ENCODE data around the gene CHGA. TPM values are rescaled to one million over a fixed set of nuclear protein-coding genes. Genes with fewer than 3 reads are reported as not detected.

The CHGA gene
- total RNA-seq, 3 donors from 2014 or later = 0.98 to 1.3 TPM; not detected in 1

DNA sequence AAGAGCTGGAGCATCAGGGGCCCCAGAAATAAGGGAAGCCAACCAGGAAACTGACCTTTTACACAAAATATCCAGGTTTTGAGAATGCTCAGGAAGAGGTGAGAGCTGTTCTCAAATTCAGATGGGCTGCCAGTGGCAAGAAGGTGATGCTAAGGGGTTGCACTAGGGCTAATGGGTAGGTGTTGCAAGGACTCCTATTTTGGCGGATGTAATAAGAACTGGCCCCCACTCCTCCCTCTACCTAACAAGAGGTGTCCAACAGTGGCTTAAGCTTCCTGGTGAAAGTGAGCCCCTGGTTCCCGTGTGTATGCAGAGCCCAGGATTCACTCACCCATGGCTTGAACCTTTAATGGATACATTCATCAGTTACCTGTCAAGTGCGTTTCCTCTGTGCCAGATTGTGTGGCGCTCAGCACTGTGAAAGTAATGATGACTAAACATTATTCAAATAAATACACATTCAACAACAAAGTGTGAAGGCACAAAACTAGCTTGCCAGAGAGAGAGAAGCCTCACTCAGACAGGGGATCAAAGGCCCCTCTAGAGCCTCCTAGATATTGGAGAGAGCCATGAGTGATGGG lies 705 bp upstream of the CHGA start:
- Histone ChIP-seq H3K36me3 (no peaks in the 10 kb centered on the region), H3K9me3 (no peaks in the 10 kb centered on the region), H3K4me3 (no peak overlapping the region), H3K27ac (no peak overlapping the region), H3K27me3 (peaks cover 4 to 40% of the 10 kb centered on the region in 2 donors), H3K4me1 (no peaks in the 10 kb centered on the region)
- no peak for TF ChIP-seq POLR2AphosphoS5 (IDR thresholded peaks at IDR 0.05)
- no peak for TF ChIP-seq POLR2A (IDR thresholded peaks at IDR 0.05)
- TF ChIP-seq, protein P1, sequence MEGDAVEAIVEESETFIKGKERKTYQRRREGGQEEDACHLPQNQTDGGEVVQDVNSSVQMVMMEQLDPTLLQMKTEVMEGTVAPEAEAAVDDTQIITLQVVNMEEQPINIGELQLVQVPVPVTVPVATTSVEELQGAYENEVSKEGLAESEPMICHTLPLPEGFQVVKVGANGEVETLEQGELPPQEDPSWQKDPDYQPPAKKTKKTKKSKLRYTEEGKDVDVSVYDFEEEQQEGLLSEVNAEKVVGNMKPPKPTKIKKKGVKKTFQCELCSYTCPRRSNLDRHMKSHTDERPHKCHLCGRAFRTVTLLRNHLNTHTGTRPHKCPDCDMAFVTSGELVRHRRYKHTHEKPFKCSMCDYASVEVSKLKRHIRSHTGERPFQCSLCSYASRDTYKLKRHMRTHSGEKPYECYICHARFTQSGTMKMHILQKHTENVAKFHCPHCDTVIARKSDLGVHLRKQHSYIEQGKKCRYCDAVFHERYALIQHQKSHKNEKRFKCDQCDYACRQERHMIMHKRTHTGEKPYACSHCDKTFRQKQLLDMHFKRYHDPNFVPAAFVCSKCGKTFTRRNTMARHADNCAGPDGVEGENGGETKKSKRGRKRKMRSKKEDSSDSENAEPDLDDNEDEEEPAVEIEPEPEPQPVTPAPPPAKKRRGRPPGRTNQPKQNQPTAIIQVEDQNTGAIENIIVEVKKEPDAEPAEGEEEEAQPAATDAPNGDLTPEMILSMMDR (IDR thresholded peaks at IDR 0.05) = no peak
- no peak for DNase-seq (ENCODE audit: low spot score in 2 of 2)
- intact Hi-C loops (cut with DNase I; ENCODE audit: low total_unique reads) = no loop called here

DNA sequence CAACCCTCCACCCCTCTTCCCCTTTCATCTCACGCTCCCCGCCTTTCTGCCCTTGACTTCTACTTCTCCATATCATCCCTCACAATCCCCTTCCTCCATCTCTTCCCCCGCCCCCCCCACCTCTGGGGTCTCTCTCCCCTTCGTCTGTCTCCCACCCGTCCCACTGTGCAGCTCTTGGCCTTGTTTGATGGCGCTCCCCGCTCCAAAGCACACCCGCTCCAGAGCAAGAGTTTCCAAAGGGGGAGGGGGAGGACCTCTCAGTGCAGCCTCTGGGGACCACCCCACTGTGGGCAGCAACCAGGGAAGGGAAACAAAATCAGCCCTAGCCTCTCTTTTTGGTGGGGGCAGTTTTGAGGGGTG lies 774 bp downstream of the CHGA start:
- Histone ChIP-seq H3K27me3 (peaks cover 4 to 40% of the 10 kb centered on the region in 2 donors), H3K27ac (no peak overlapping the region), H3K4me1 (no peaks in the 10 kb centered on the region), H3K9me3 (no peaks in the 10 kb centered on the region), H3K36me3 (no peaks in the 10 kb centered on the region), H3K4me3 (no peak overlapping the region)
- DNase-seq (ENCODE audit: low spot score in 2 of 2) = no peak
- TF ChIP-seq, protein P1 (IDR thresholded peaks at IDR 0.05) = no peak
- TF ChIP-seq POLR2AphosphoS5 (IDR thresholded peaks at IDR 0.05) = no peak
- no peak for TF ChIP-seq POLR2A (IDR thresholded peaks at IDR 0.05)
- intact Hi-C loops (cut with DNase I; ENCODE audit: low total_unique reads) = no loop called here

DNA sequence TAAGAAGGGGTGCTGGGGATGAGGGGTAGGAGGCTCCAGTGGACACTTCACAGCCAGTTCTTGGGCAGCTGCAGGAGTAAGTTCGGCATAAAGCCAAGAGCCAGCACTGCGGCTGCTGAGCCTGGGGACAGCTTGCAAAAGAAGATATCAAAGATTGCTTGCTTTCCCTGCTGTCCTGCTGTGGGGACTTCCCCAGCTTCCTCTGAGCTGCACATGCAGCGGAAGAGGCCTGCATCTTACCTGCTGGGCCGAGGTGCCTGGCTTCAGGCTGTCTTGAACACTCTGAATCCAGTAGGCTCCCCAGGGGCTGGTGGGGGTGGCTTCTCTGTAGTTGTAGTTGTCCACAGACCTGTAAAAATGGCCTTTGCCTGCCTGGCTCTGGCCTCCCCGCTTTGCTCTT lies 1.3 kb downstream of the CHGA start:
- no peak overlapping the region for H3K27ac ChIP-seq
- no peaks in the 10 kb centered on the region for H3K9me3 ChIP-seq
- no peak overlapping the region for H3K4me3 ChIP-seq
- peaks cover 4 to 36% of the 10 kb centered on the region in 2 donors for H3K27me3 ChIP-seq
- no peak for DNase-seq (ENCODE audit: low spot score in 2 of 2)
- H3K36me3 ChIP-seq = no peaks in the 10 kb centered on the region
- intact Hi-C loops (cut with DNase I; ENCODE audit: low total_unique reads) = no loop called here
- TF ChIP-seq POLR2AphosphoS5 (IDR thresholded peaks at IDR 0.05) (no peak), POLR2A (IDR thresholded peaks at IDR 0.05) (no peak)
- TF ChIP-seq, protein P1 (IDR thresholded peaks at IDR 0.05) = no peak
- no peaks in the 10 kb centered on the region for H3K4me1 ChIP-seq

DNA sequence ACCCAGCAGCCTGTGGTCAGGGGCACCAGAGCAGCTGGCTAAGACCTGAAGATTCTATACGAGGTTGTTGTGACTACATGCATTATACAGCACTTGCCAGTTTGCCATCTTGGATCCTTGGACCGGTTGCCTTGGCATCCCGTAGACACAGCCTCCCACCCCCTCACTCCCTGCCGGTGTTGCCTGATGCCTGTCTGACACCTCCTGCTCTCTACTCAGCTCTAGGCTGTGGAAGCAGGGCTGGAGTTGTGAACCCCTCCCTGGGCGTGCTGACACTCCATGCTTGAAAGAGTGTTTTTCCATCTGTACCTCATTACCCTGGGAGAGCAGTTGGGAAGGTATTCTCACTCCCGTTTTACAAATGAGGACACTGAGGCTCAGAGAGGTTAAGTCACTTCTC lies 2.5 kb downstream of the CHGA start:
- H3K27ac ChIP-seq = no peak overlapping the region
- no peak overlapping the region for H3K4me3 ChIP-seq
- no peaks in the 10 kb centered on the region for H3K4me1 ChIP-seq
- no peak for DNase-seq (ENCODE audit: low spot score in 2 of 2)
- no peaks in the 10 kb centered on the region for H3K36me3 ChIP-seq
- intact Hi-C loops (cut with DNase I; ENCODE audit: low total_unique reads) = no loop called here
- TF ChIP-seq POLR2AphosphoS5 (IDR thresholded peaks at IDR 0.05) = no peak
- TF ChIP-seq POLR2A (IDR thresholded peaks at IDR 0.05) = no peak
- TF ChIP-seq, protein P1 (IDR thresholded peaks at IDR 0.05) = no peak
- H3K27me3 ChIP-seq = peaks cover 4 to 32% of the 10 kb centered on the region in 2 donors
- no peaks in the 10 kb centered on the region for H3K9me3 ChIP-seq

DNA sequence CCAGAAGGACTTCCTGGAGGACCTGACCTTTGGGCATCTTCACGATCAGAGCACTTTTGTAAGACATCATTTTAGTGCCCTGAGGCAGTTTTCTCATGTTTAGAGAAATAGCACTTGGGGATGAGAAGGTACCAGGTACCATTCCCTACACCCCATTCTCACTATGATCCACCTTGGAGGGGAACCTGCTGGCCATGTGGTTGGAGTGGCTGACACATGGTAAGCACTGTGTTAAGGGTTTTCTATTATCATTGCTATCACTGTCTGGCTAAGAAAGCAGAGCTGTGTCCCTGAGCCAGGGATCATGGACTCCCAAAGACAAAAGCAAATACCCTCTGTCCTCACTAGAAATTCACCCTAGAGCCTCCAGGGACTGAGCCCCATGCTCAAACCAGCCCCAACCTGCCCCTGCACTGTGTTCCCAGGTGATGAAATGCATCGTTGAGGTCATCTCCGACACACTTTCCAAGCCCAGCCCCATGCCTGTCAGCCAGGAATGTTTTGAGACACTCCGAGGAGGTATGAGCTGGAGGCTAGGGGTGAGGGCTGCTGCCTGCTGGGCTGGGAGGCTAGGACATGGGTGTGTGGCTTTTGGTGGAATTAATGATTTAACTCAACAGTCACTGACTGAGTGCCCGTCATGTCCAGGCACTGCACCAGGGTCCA lies 3.4 kb downstream of the CHGA start:
- Histone ChIP-seq H3K27me3 (peaks cover 4 to 32% of the 10 kb centered on the region in 2 donors), H3K27ac (no peak overlapping the region), H3K9me3 (no peaks in the 10 kb centered on the region), H3K4me3 (no peak overlapping the region), H3K36me3 (no peaks in the 10 kb centered on the region), H3K4me1 (no peaks in the 10 kb centered on the region)
- no peak for DNase-seq (ENCODE audit: low spot score in 2 of 2)
- TF ChIP-seq POLR2AphosphoS5 (IDR thresholded peaks at IDR 0.05) = no peak
- TF ChIP-seq, protein P1 (IDR thresholded peaks at IDR 0.05) = no peak
- no peak for TF ChIP-seq POLR2A (IDR thresholded peaks at IDR 0.05)
- intact Hi-C loops (cut with DNase I; ENCODE audit: low total_unique reads) = no loop called here

Data from breast epithelium (tissue), 4 donors.